A549 (cell line): ENCODE data around the gene GDF10.

Experiments used
- EP300 ChIP-seq, 2 experiments: fragments of >200 bp; sonication (Bioruptor Twin); formaldehyde crosslinking; IDR thresholded peaks; 2 replicates in 1 of 2; 3 replicates in 1 of 2; pipeline ENCODE4 v1.6.1; 2016 to 2017
- FOXS1 ChIP-seq: fragments of 250-450 bp; sonication (Bioruptor Pico); IDR thresholded peaks from 2 replicates; pipeline ENCODE4 v1.5.0; 2020; ENCODE audit warnings: mild to moderate bottlenecking, moderate library complexity
- HDAC2 ChIP-seq: fragments of 200-600 bp; sonication (generic); IDR thresholded peaks from 2 replicates; pipeline ENCODE4 v1.6.1; 2016
- POLR2A ChIP-seq: IDR thresholded peaks from 2 replicates; pipeline ENCODE4 v1.6.1; 2012; ENCODE audit warnings: mild to moderate bottlenecking, low read length
- TF ChIP-seq, protein P1 (sequence below): fragments of >200 bp; sonication (Bioruptor Twin); formaldehyde crosslinking; IDR thresholded peaks from 3 replicates; pipeline ENCODE4 v1.5.1; 2016

DNA sequence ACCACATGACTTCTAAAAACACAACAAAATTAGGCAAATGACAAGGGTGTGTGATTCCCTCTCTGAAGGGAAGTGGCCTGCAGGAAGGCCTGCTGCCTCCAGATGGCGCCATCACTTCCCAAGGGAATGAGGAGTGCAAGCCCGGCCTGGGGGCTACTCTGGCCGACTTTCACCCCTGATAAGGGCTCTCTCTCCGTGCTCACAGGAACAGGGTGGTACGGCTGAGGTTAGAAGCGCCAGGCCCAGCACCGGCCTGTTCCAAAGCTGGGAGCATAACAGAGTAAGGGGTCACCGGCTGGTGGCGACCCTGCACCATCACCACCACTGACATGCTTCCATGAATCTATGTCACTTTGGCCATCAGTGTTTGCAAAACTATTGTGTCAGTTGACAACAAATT, 61.3 kb downstream of the GDF10 start:
- TF ChIP-seq FOXS1 (CRISPR knock-in tag), result no peak
- no peak for TF ChIP-seq EP300 (IDR thresholded peaks at IDR 0.05)
- no peak for TF ChIP-seq POLR2A
- TF ChIP-seq HDAC2, result no peak
- TF ChIP-seq, protein P1, sequence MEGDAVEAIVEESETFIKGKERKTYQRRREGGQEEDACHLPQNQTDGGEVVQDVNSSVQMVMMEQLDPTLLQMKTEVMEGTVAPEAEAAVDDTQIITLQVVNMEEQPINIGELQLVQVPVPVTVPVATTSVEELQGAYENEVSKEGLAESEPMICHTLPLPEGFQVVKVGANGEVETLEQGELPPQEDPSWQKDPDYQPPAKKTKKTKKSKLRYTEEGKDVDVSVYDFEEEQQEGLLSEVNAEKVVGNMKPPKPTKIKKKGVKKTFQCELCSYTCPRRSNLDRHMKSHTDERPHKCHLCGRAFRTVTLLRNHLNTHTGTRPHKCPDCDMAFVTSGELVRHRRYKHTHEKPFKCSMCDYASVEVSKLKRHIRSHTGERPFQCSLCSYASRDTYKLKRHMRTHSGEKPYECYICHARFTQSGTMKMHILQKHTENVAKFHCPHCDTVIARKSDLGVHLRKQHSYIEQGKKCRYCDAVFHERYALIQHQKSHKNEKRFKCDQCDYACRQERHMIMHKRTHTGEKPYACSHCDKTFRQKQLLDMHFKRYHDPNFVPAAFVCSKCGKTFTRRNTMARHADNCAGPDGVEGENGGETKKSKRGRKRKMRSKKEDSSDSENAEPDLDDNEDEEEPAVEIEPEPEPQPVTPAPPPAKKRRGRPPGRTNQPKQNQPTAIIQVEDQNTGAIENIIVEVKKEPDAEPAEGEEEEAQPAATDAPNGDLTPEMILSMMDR, result peak; percentile 58
